GM18502 (cell line): ENCODE results near the gene ZMIZ1.

Experiments
- ATAC-seq: cut with Tn5 transposase; IDR thresholded peaks from one replicate; pipeline ENCODE4 v1.9.1; 2021; ENCODE audit warnings: mild to moderate bottlenecking; ENCODE audit not compliant: unreplicated experiment, poor library complexity

The ZMIZ1 gene

DNA sequence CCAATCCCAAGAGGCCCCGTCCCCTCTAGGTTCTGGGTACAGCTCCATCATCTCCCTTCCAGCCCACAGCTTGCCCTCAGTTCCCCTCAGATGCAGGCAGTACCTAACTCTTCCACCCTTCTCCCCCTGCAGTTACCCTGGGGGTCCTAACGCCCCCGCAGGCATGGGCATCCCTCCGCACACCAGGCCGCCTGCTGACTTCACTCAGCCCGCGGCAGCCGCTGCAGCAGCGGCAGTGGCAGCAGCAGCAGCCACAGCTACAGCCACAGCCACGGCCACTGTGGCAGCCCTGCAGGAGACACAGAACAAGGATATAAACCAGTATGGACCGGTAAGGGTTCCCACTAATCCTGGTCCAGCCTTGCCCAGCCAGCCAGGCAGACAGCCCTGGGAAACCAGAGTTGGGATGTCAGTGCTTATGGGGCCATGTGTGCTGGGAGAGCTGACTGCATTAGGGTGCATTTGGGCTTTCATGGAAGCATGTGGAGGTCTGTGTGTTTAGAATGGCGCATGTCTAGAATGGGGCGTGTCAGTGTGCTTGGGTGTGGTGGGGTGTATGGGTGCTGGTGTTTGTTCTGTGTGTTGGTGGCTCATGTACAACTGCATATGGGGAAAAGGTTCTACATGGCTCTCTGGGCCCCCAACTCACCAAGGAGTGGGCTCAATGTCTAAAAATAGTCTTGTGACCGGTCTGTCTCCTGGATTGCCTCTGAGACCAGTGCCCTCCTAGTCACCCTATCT lies 223.4 kb downstream of the ZMIZ1 start:
- ATAC-seq: no peak

DNA sequence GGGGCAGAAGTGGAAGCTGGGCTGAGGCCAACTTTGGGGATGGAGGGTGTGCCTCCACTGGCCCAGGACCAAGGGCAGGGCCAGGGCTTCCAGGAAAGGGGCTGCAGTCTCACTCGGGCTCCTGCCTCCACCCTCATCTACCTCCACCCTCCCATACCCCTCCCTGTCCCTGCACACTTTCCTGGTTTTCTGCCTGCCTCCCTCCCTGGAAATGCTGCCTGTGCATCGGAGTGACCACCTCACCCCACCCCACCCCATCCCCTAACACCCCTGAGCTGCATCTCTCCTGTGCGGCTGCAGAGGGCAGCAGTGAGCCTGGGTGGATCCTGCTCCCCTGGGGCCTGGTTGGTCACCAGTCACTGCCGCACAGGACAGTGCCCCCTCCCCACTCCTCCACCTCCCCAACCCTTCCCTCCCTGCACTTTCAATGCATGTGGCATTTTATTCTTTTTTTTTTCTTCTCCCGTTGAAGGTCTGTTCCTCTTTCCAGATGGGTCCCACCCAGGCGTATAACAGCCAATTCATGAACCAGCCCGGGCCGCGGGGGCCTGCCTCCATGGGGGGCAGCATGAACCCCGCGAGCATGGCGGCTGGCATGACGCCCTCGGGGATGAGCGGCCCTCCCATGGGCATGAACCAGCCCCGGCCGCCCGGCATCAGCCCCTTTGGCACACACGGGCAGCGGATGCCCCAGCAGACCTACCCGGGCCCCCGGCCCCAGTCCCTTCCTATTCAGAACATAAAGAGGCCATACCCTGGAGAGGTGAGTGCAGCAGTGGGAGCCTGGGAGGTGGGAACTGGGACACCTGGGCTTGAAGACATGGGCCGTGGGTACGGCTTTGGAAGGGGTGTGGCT lies 224.4 kb downstream of the ZMIZ1 start:
- no peak for ATAC-seq

GRCh38 chr10:79293841-79294581 lies 225.2 kb downstream of the ZMIZ1 start:
- ATAC-seq: no peak

GRCh38 chr10:79295563-79295962 lies 226.8 kb downstream of the ZMIZ1 start:
- ATAC-seq: no peak

- ATAC-seq: no peak
These were observed 227.7 kb downstream of the ZMIZ1 start for GRCh38 chr10:79296431-79296830.

- ATAC-seq: no peak
These were observed 229.9 kb downstream of the ZMIZ1 start for GRCh38 chr10:79298403-79299244.

- no peak for ATAC-seq
These were observed 230.9 kb downstream of the ZMIZ1 start for GRCh38 chr10:79299397-79300241.

GRCh38 chr10:79300711-79301110 lies 231.9 kb downstream of the ZMIZ1 start:
- ATAC-seq: no peak

DNA sequence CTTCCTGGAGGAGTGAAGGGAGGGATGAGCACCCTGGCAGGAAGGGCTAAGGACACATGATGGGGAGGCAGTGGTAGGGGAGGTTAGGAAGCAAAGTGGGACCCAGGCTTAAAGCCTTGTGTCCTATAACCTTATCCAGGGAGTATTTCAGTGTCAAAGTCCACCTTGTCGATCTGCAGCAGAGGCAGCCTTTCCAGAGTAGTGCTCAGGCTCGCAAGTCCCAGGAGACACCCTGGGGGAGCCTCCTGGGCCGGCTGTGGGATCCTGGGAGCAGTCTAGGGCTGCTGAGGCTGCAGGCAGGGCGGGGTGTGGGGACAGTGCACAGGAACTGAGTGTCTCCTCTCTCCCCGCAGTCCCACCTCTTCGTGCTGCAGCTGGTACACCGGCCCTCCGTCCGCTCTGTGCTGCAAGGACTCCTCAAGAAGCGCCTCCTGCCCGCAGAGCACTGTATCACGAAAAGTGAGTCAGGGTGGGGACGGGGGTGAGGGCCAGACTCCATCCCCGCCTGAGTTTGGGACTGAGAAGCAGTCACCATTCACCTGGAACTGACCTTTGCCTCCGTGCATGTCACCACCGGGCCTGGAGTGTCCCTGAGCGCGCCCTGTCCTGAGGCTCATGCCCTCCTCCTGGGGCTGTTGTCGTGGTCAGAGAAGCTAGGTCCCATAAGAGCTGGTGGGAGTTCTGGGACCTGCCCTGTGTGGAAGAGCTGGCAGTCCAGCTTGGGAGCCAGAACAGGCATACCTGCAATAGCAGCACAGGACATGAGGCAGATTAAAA lies 233.2 kb downstream of the ZMIZ1 start:
- ATAC-seq: no peak

GRCh38 chr10:79303631-79304478 lies 235.1 kb downstream of the ZMIZ1 start:
- ATAC-seq: no peak

GRCh38 chr10:79304479-79305087 lies 235.8 kb downstream of the ZMIZ1 start:
- ATAC-seq: no peak

DNA sequence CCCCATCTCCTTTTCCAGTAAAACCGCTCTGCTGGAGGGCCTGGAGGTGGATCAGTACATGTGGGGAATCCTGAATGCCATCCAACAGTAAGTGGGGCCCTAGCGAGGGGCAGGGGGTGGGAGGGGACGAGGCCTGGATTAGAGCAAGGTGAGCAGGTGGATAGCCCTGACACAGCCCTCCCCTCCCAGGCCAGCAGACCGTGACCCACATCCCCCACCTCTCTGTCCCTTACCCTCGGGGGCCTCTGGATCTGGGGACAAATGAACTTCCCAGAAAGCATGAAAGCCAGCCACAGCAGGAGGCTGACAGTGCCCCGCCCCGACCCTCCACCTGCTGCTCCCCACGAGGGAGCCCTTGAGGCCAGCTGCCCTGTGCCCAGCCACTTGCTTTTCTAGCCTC lies 236.7 kb downstream of the ZMIZ1 start:
- no peak for ATAC-seq

DNA sequence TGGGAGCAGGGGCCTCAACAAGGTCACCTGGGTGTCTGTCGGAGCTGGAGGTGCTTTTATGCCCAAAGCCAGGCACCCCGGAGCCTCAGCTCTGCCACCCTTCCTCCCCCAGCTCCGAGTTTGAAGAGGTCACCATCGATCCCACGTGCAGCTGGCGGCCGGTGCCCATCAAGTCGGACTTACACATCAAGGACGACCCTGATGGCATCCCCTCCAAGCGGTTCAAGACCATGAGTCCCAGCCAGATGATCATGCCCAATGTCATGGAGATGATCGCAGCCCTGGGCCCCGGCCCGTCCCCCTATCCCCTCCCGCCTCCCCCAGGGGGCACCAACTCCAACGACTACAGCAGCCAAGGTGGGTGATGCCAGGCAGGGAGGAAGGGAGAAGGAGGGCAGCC lies 237.2 kb downstream of the ZMIZ1 start:
- no peak for ATAC-seq

- ATAC-seq: no peak
These were observed 238.0 kb downstream of the ZMIZ1 start for GRCh38 chr10:79306644-79307220.

- no peak for ATAC-seq
These were observed 239.2 kb downstream of the ZMIZ1 start for GRCh38 chr10:79308016-79308415.

DNA sequence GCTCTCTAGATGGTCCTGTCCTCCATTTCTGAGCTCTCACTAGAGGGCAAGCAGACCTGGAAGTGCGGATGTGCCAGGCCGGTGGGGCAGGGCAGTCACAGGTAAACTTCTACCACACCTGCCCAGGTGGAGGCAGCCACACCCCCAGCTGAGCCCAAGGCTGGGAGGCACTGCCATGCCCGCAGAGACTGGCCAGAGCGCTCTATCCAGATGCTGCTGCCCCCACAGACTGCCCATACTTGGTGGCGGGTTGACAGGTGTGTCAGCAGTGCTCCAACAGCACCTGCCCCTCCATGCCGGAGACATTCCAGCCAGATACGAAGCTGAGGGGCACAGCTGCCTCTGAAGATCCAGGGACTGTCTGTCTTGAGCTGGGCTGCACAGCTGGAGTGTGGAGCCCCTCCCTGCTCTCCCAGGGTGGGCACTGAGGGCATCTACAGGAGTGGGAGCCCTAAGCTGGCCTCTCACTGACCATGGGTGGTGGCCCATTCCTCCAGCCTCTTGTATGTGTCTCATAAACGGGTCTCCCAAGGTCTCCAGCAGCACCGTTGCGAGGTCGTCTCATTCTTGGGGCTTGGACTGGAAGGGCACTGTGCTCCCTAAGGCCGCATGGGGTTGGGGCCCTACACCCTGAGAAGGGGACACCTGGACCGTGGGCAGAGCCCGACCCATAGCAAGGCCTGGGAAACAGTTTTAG lies 240.4 kb downstream of the ZMIZ1 start:
- no peak for ATAC-seq
